A549 (cell line): ENCODE measurements around the gene COPB2. TPM values are rescaled to one million over a fixed set of nuclear protein-coding genes. Genes with fewer than 3 reads are reported as not detected.

Experiments used
- ATAC-seq, 2 experiments: fragments of 200-7000 bp in 1 of 2; fragments of >200 bp in 1 of 2; cut with Nextera tagmentation in 1 of 2; cut with Tn5 transposase in 1 of 2; 3 replicates each; pipeline versions ENCODE4 v1.8.0 to v1.9.1; 2018 to 2020; ENCODE audit warnings: mild to moderate bottlenecking in 1 of 2, moderate library complexity in 1 of 2
- CTCF ChIA-PET: fragments of 300-600 bp; sonication (Branson Sonifier 250); formaldehyde crosslinking; extraction: SDS; loops from one replicate; lab custom pipeline; 2021; ENCODE audit warnings: antibody characterized with exemption, inconsistent platforms; lab: Yijun Ruan, JAX
- POLR2A ChIA-PET: fragments of 350-600 bp; formaldehyde crosslinking; extraction: SDS; loops from one replicate; lab custom pipeline; 2021; ENCODE audit warnings: antibody characterized with exemption, inconsistent platforms; lab: Yijun Ruan, JAX
- DNase-seq, 2 experiments: peaks; one replicate each; pipeline versions ENCODE4 v3.0.0 to v3.0.0-alpha.2; 2011 to 2016; ENCODE audit warnings: low read depth in 1 of 2, low spot score in 1 of 2
- FAIRE-seq: peaks from 2 replicates; lab custom pipeline; 2011; peaks lifted over from hg19 to GRCh38; lab: Jason Lieb, UNC
- H3K27ac ChIP-seq, 2 experiments: fragments of >200 bp; sonication (Bioruptor Twin); formaldehyde crosslinking; 3 replicates each; pipeline ENCODE4 v1.5.1; 2016 to 2017
- H3K4me1 ChIP-seq: fragments of >200 bp; sonication (Bioruptor Twin); formaldehyde crosslinking; 3 replicates; pipeline ENCODE4 v1.6.1; 2016
- H3K4me2 ChIP-seq: fragments of >200 bp; sonication (Bioruptor Twin); formaldehyde crosslinking; 3 replicates; pipeline ENCODE4 v1.6.1; 2016
- H3K4me3 ChIP-seq: fragments of >200 bp; sonication (Bioruptor Twin); formaldehyde crosslinking; 3 replicates; pipeline ENCODE4 v1.5.1; 2016
- H3K9me3 ChIP-seq: fragments of >200 bp; sonication (Bioruptor Twin); formaldehyde crosslinking; 3 replicates; pipeline ENCODE4 v1.6.1; 2016
- ATOH8 ChIP-seq: fragments of 250-450 bp; sonication (Bioruptor Pico); IDR thresholded peaks from 2 replicates; pipeline ENCODE4 v1.5.0; 2020; ENCODE audit warnings: low read depth, mild to moderate bottlenecking, moderate library complexity
- BHLHE40 ChIP-seq: IDR thresholded peaks from 2 replicates; pipeline ENCODE4 v1.6.1; 2012; ENCODE audit warnings: low read depth, low read length, inconsistent platforms
- CBX8 ChIP-seq: fragments of 200-600 bp; sonication (generic); IDR thresholded peaks from 2 replicates; pipeline ENCODE4 v1.6.1; 2016
- CHD4 ChIP-seq: fragments of 200-600 bp; sonication (generic); IDR thresholded peaks from 2 replicates; pipeline ENCODE4 v1.6.1; 2016; ENCODE audit warnings: antibody characterized with exemption, mild to moderate bottlenecking, borderline replicate concordance
- EHMT2 ChIP-seq: fragments of 200-600 bp; sonication (generic); IDR thresholded peaks from 2 replicates; pipeline ENCODE4 v1.6.1; 2016; ENCODE audit warnings: antibody characterized with exemption, low read depth, mild to moderate bottlenecking, moderate library complexity
- FOSB ChIP-seq: fragments of 250-450 bp; sonication (Bioruptor Pico); IDR thresholded peaks from 2 replicates; pipeline ENCODE4 v1.5.0; 2020; ENCODE audit warnings: mild to moderate bottlenecking, moderate library complexity
- FOXS1 ChIP-seq: fragments of 250-450 bp; sonication (Bioruptor Pico); IDR thresholded peaks from 2 replicates; pipeline ENCODE4 v1.5.0; 2020; ENCODE audit warnings: mild to moderate bottlenecking, moderate library complexity
- GATA3 ChIP-seq: IDR thresholded peaks from 2 replicates; pipeline ENCODE4 v1.6.1; 2012; ENCODE audit warnings: borderline replicate concordance
- HEYL ChIP-seq: fragments of 250-450 bp; sonication (Bioruptor Pico); IDR thresholded peaks from 2 replicates; pipeline ENCODE4 v1.8.0; 2021; ENCODE audit warnings: mild to moderate bottlenecking, moderate library complexity
- HOXA7 ChIP-seq: fragments of 250-450 bp; sonication (Bioruptor Pico); IDR thresholded peaks from 2 replicates; pipeline ENCODE4 v1.5.0; 2020; ENCODE audit warnings: mild to moderate bottlenecking, moderate library complexity
- HOXB5 ChIP-seq: fragments of 250-450 bp; sonication (Bioruptor Pico); IDR thresholded peaks from 2 replicates; pipeline ENCODE4 v1.5.0; 2020; ENCODE audit warnings: mild to moderate bottlenecking, moderate library complexity
- JUNB ChIP-seq: fragments of >200 bp; sonication (Bioruptor Twin); formaldehyde crosslinking; IDR thresholded peaks from 2 replicates; pipeline ENCODE4 v1.6.1; 2016
- MAFK ChIP-seq: fragments of 450-650 bp; IDR thresholded peaks from 2 replicates; pipeline ENCODE4 v1.6.1; 2014; ENCODE audit not compliant: partially characterized antibody
- MYC ChIP-seq: IDR thresholded peaks from 2 replicates; pipeline ENCODE4 v1.6.1; 2012; ENCODE audit warnings: mild to moderate bottlenecking, inconsistent platforms, low read length, improper control_type of control experiment, borderline replicate concordance
- NR3C1 ChIP-seq: fragments of >200 bp; sonication (Bioruptor Twin); formaldehyde crosslinking; IDR thresholded peaks from 3 replicates; pipeline ENCODE4 v1.6.1; 2017
- POLR2AphosphoS2 ChIP-seq: conservative IDR thresholded peaks from 2 replicates; pipeline ENCODE4 v1.6.1; 2012; ENCODE audit warnings: low read length, improper control_type of control experiment, inconsistent platforms
- RCOR1 ChIP-seq: fragments of 150-350 bp; IDR thresholded peaks from 2 replicates; pipeline ENCODE4 v1.6.1; 2014; ENCODE audit warnings: antibody characterized with exemption, low read length, low read depth
- REST ChIP-seq: fragments of 200-600 bp; sonication (generic); IDR thresholded peaks from 2 replicates; pipeline ENCODE4 v1.6.1; 2016; ENCODE audit warnings: antibody characterized with exemption, mild to moderate bottlenecking, moderate library complexity
- SMC3 ChIP-seq: fragments of >200 bp; sonication (Bioruptor Twin); formaldehyde crosslinking; IDR thresholded peaks from 3 replicates; pipeline ENCODE4 v1.6.1; 2018; ENCODE audit warnings: inconsistent platforms
- TFCP2L1 ChIP-seq: fragments of 250-450 bp; sonication (Bioruptor Pico); IDR thresholded peaks from 2 replicates; pipeline ENCODE4 v1.5.0; 2021; ENCODE audit warnings: mild to moderate bottlenecking
- ZC3H11A ChIP-seq: fragments of 450-650 bp; IDR thresholded peaks from 2 replicates; pipeline ENCODE4 v1.6.1; 2014; ENCODE audit warnings: antibody characterized with exemption, mild to moderate bottlenecking
- ZFP36 ChIP-seq: fragments of 450-650 bp; IDR thresholded peaks from 2 replicates; pipeline ENCODE4 v1.6.1; 2014; ENCODE audit warnings: borderline replicate concordance; ENCODE audit not compliant: partially characterized antibody
- whole genome bisulfite sequencing: methylation state at CpG from one replicate; pipeline ENCODE4 v1.1.6; 2017; ENCODE audit errors: missing lambda C conversion rate; 5-methylcytosine and 5-hydroxymethylcytosine counted together
- polyA plus RNA-seq, 4 experiments: library from polyadenylated mRNA; depleted of rRNA in 3 of 4; stranded (reverse); fragments of >200 nt; fragmentation: RNase III in 1 of 4; extraction: RNeasy Plus Mini Kit Qiagen cat#74134 plus additional on column Dnase treatment in 1 of 4; gene quantifications; 2 replicates in 3 of 4; 3 replicates in 1 of 4; pipeline ENCODE4 v1.2.3, GENCODE V29; 2011 to 2017
- TF ChIP-seq, protein P1 (sequence below): fragments of >200 bp; sonication (Bioruptor Twin); formaldehyde crosslinking; IDR thresholded peaks from 3 replicates; pipeline ENCODE4 v1.5.1; 2016
- TF ChIP-seq, protein P2 (sequence below): IDR thresholded peaks from 2 replicates; pipeline ENCODE4 v1.6.1; 2012

The COPB2 gene
- polyA plus RNA-seq, 2 of the 4 experiments (the other 2 are of a cell fraction) = 109 to 124 TPM

DNA sequence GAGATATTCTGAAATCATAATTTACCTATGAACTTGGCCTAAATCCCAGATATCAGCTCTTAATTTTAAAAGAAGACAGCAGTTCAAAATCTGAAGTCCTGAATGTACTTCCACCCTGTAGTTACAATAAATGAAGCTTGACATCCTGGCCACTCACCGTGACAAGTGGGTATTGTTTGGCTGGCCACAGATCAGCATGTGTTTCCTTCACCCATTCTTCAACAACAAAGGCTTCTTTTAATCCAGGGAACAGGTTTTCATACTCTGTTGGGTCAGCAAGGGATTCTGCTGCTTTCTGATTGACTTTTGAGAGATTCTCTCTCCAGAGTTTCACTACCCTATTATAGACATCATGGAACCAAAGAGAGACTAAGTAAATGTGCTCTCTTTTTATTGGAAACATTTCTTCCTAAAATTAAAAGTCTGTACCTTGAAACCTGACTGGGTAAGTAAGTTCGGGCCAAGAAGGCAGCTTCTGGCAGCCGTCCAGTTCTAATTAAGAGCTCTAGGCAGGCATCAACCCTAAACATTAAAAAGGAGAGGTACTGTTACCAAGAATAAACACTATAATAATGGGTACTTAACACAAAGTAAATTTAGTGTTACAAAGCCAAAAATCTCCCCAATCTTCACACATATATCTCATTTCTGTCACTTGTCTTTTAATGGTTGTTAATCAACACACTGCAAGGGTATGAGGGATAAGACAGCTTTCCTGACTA lies 30.4 kb downstream of the COPB2 start:
- Histone ChIP-seq H3K4me2 (no peak overlapping the region), H3K4me3 (no peak overlapping the region), H3K27ac (no peak overlapping the region), H3K9me3 (no peaks in the 10 kb centered on the region), H3K4me1 (no peaks in the 10 kb centered on the region)
- TF ChIP-seq HOXA7 (CRISPR knock-in tag) (no peak), SMC3 (no peak), RCOR1 (no peak), NR3C1 (no peak), CBX8 (no peak), JUNB (no peak), FOXS1 (CRISPR knock-in tag) (no peak), HEYL (CRISPR knock-in tag) (no peak), BHLHE40 (no peak), GATA3 (no peak)
- FAIRE-seq (no peak), ATAC-seq (no peak), DNase-seq (no peak)
- POLR2A ChIA-PET = no interaction called here
- CTCF ChIA-PET = interaction anchor here (1.3 kb wide), 1 partner anchor 203 kb away, joined by 3 read pairs; no protein-coding TSS in a partner anchor
- 91% methylated on average over 3 of the region's 3 CpGs for WGBS

- no peak overlapping the region for H3K4me2 ChIP-seq
- no peak for TF ChIP-seq MAFK
- TF ChIP-seq ZC3H11A = no peak
- no peak for TF ChIP-seq ATOH8 (CRISPR knock-in tag)
- no peak for TF ChIP-seq CHD4
- TF ChIP-seq REST = no peak
- TF ChIP-seq GATA3 = no peak
- no peak for TF ChIP-seq FOSB (CRISPR knock-in tag)
- TF ChIP-seq, all 56 proteins: peak for 0
- ATAC-seq = no peak
- POLR2A ChIA-PET = no interaction called here
- Histone ChIP-seq H3K9me3 (no peaks in the 10 kb centered on the region), H3K27ac (no peak overlapping the region), H3K4me3 (no peak overlapping the region), H3K4me1 (no peaks in the 10 kb centered on the region)
- no peak for DNase-seq
- CTCF ChIA-PET = no interaction called here
- WGBS = 91% methylated on average over 4 of the region's 4 CpGs
- FAIRE-seq = no peak
Measured at GRCh38 chr3:139357899-139358298, 31.5 kb downstream of the COPB2 start.

GRCh38 chr3:139355891-139356290 lies 33.6 kb downstream of the COPB2 start:
- no peak for DNase-seq
- no peak for ATAC-seq
- no peak overlapping the region for H3K4me3 ChIP-seq
- no peak for FAIRE-seq
- H3K4me2 ChIP-seq = no peak overlapping the region
- 36% methylated on average over 1 of the region's 1 CpG for WGBS
- CTCF ChIA-PET = interaction anchor here (1.8 to 2.6 kb wide), 2 partner anchors 7 to 9 kb away, joined by 5 to 17 read pairs; no protein-coding TSS in a partner anchor
- POLR2A ChIA-PET = no interaction called here
- TF ChIP-seq ATOH8 (CRISPR knock-in tag) = no peak
- no peak for TF ChIP-seq ZFP36
- TF ChIP-seq HOXB5 (CRISPR knock-in tag) = no peak
- TF ChIP-seq MYC = no peak
- no peak for TF ChIP-seq EHMT2
- TF ChIP-seq RCOR1 = no peak
- TF ChIP-seq, protein P1, sequence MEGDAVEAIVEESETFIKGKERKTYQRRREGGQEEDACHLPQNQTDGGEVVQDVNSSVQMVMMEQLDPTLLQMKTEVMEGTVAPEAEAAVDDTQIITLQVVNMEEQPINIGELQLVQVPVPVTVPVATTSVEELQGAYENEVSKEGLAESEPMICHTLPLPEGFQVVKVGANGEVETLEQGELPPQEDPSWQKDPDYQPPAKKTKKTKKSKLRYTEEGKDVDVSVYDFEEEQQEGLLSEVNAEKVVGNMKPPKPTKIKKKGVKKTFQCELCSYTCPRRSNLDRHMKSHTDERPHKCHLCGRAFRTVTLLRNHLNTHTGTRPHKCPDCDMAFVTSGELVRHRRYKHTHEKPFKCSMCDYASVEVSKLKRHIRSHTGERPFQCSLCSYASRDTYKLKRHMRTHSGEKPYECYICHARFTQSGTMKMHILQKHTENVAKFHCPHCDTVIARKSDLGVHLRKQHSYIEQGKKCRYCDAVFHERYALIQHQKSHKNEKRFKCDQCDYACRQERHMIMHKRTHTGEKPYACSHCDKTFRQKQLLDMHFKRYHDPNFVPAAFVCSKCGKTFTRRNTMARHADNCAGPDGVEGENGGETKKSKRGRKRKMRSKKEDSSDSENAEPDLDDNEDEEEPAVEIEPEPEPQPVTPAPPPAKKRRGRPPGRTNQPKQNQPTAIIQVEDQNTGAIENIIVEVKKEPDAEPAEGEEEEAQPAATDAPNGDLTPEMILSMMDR = no peak
- TF ChIP-seq TFCP2L1 (CRISPR knock-in tag) = no peak
- TF ChIP-seq BHLHE40 = no peak
- TF ChIP-seq HEYL (CRISPR knock-in tag) = no peak
- TF ChIP-seq, protein P2, sequence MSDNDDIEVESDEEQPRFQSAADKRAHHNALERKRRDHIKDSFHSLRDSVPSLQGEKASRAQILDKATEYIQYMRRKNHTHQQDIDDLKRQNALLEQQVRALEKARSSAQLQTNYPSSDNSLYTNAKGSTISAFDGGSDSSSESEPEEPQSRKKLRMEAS = no peak
- no peak for TF ChIP-seq POLR2AphosphoS2
- H3K4me1 ChIP-seq = no peaks in the 10 kb centered on the region
- H3K9me3 ChIP-seq = no peaks in the 10 kb centered on the region
- H3K27ac ChIP-seq = no peak overlapping the region
